AG09319 (cell line): ENCODE measurements around the gene EIF4A3.

Source experiments
- DNase-seq: peaks from one replicate; pipeline ENCODE4 v3.0.0-alpha.2; 2010; ENCODE audit warnings: low read depth; ENCODE audit errors: extremely low read depth
- CTCF ChIP-seq: IDR thresholded peaks from 2 replicates; pipeline ENCODE4 v1.5.1; 2011; ENCODE audit warnings: low read depth, mild to moderate bottlenecking, inconsistent platforms, low read length, moderate library complexity

The EIF4A3 gene

GRCh38 chr17:80108036-80108971 lies 38.6 kb downstream of the EIF4A3 start:
- TF ChIP-seq CTCF = no peak
- DNase-seq = no peak

DNA sequence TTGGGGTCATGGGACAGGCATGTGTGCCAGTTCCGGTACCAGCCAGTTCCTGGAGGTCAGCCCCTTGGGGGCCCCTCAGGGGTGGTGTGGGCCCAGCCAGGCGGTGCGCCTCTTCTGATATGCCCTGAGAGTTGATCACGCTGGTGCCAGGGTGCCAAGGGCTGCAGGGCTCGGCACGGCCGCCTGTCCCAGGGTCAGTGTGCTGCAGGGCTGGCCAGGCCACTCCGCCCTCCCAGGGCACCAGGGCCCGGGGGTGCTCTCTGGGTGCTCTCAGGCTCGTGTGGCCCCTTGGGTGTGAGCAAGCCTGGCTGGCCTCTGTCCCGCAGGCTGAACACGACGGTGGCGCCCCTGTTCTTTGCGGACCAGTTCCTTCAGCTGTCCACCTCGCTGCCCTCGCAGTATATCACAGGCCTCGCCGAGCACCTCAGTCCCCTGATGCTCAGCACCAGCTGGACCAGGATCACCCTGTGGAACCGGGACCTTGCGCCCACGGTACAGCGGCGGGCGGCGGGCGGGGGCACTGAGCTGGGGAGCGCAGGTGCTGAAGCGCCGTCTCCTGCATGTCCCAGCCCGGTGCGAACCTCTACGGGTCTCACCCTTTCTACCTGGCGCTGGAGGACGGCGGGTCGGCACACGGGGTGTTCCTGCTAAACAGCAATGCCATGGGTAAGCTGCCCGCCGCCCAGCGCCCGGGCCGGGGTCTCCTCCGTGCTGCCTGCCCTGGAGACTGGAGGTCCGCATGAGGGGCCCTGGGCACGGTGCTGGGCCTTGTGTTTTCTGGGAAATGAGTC lies 39.5 kb downstream of the EIF4A3 start:
- TF ChIP-seq CTCF = no peak
- DNase-seq = no peak

- no peak for TF ChIP-seq CTCF
Observed at GRCh38 chr17:80106751-80107150, 40.2 kb downstream of the EIF4A3 start.

DNA sequence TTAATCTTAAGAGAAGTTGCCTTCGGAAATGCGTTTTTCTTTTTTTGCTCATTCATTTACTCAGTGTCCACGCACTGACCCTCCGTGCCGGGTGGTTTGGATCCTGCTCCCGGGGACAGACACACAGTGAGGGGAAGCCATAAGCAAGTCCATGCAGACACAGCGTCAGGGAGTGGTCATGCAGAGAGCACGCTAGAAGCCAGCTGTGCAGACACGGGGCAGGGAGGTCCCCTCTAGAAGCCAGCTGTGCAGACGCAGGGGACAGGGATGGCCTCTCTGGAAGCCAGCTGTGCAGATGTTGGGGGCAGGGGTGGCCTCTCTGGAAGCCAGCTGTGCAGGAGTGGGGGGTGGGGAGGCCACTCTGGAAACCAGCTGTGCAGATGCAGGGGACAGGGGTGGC lies 40.8 kb downstream of the EIF4A3 start:
- TF ChIP-seq CTCF = no peak
- DNase-seq = no peak

More at GRCh38 chr17:80106751-80107150, 40.2 kb downstream of the EIF4A3 start:
- DNase-seq = no peak

DNA sequence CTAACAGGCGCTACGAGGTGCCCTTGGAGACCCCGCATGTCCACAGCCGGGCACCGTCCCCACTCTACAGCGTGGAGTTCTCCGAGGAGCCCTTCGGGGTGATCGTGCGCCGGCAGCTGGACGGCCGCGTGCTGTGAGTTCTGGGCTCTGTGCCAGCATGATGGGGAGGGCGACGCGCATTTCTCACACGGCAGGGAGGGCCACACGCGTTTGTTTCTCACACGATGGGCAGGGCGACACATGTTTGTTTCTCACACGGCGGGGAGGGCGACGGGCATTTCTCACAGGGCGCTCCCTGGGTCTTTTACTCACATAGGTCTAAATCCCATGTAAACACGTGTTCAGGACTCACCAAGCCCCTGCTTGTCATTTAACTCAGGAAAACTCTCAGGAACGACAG lies 41.2 kb downstream of the EIF4A3 start:
- no peak for TF ChIP-seq CTCF
- DNase-seq = no peak

GRCh38 chr17:80104956-80105375 lies 42.0 kb downstream of the EIF4A3 start:
- no peak for TF ChIP-seq CTCF
- DNase-seq = no peak
